CD4-positive, alpha-beta T cell treated with Interleukin-15 for 4 hours (primary cell): ENCODE measurements around the gene LASP1NB.
A peak's percentile ranks its signal among the peaks of the same experiment; 100 is the strongest.
"Not testable (repeated sequence)": the region's sequence is repeated elsewhere in the genome, so short reads cannot be mapped to it uniquely, and the experiment has no call there.

Experiments used
- DNase-seq: peaks from one replicate; pipeline ENCODE4 v3.0.0-alpha.2; 2020; ENCODE audit warnings: low spot score

Gene LASP1NB

GRCh38 chr17:38897176-38897575 lies 28.2 kb upstream of the LASP1NB start:
- no peak for DNase-seq

GRCh38 chr17:38897671-38898290 lies 27.6 kb upstream of the LASP1NB start:
- no peak for DNase-seq

- DNase-seq, result no peak
Measured at GRCh38 chr17:38898291-38898679, 27.1 kb upstream of the LASP1NB start.

- DNase-seq, result peak; percentile 85
Measured at GRCh38 chr17:38898812-38899348, 26.5 kb upstream of the LASP1NB start.

GRCh38 chr17:38899421-38899820 lies 26.0 kb upstream of the LASP1NB start:
- no peak for DNase-seq

GRCh38 chr17:38900978-38901656 lies 24.3 kb upstream of the LASP1NB start:
- DNase-seq, result peak; percentile 54

- DNase-seq, result no peak
Measured at GRCh38 chr17:38903404-38903803, 22.0 kb upstream of the LASP1NB start.

- no peak for DNase-seq
Measured at GRCh38 chr17:38904892-38905291, 20.5 kb upstream of the LASP1NB start.

- DNase-seq, result no peak
Measured at GRCh38 chr17:38905375-38905774, 20.0 kb upstream of the LASP1NB start.

GRCh38 chr17:38906460-38907228 lies 18.8 kb upstream of the LASP1NB start:
- DNase-seq, result no peak

- DNase-seq, result no peak
Measured at GRCh38 chr17:38907930-38908675, 17.3 kb upstream of the LASP1NB start.

GRCh38 chr17:38908676-38909181 lies 16.7 kb upstream of the LASP1NB start:
- DNase-seq, result no peak

- DNase-seq, result no peak
Measured at GRCh38 chr17:38910325-38910724, 15.1 kb upstream of the LASP1NB start.

GRCh38 chr17:38911081-38911730 lies 14.2 kb upstream of the LASP1NB start:
- DNase-seq, result no peak

- not testable (repeated sequence) for DNase-seq
Measured at GRCh38 chr17:38911731-38912081, 13.7 kb upstream of the LASP1NB start.

GRCh38 chr17:38912221-38912813 lies 13.1 kb upstream of the LASP1NB start:
- DNase-seq, result no peak

GRCh38 chr17:38914741-38915638 lies 10.4 kb upstream of the LASP1NB start:
- DNase-seq, result no peak

GRCh38 chr17:38915639-38915995 lies 9.8 kb upstream of the LASP1NB start:
- no peak for DNase-seq

GRCh38 chr17:38916771-38917170 lies 8.6 kb upstream of the LASP1NB start:
- DNase-seq, result no peak

GRCh38 chr17:38917259-38917658 lies 8.2 kb upstream of the LASP1NB start:
- no peak for DNase-seq
